HG03342 (cell line): Measurements from ENCODE around the gene TNRC18.
"Not testable (repeated sequence)": the region's sequence is repeated elsewhere in the genome, so short reads cannot be mapped to it uniquely, and the experiment has no call there.

Experiments
- ATAC-seq: cut with Tn5 transposase; IDR thresholded peaks from one replicate; pipeline ENCODE4 v1.9.1; 2021; ENCODE audit warnings: mild to moderate bottlenecking, moderate library complexity; ENCODE audit not compliant: unreplicated experiment

Gene TNRC18

DNA sequence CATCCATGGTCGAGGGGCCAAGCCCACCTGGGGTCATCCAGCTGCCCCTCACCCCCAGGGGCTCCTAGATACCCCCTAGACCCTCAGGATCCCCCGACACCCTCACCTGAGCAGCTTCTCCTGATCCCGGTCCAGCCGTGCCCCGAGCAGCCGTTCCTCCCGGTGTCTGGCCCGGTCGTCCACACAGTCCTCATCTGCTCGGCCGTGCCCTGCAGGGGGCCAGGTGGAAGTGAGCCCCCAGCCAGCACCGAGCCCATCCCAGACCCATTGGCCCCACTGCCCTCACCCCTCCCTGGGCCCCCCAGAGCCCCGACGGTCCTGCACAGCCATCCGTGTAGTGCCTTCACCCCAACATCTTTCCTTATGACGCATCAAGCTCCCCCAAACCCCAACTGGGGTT lies 45.8 kb downstream of the TNRC18 start:
- ATAC-seq = no peak

DNA sequence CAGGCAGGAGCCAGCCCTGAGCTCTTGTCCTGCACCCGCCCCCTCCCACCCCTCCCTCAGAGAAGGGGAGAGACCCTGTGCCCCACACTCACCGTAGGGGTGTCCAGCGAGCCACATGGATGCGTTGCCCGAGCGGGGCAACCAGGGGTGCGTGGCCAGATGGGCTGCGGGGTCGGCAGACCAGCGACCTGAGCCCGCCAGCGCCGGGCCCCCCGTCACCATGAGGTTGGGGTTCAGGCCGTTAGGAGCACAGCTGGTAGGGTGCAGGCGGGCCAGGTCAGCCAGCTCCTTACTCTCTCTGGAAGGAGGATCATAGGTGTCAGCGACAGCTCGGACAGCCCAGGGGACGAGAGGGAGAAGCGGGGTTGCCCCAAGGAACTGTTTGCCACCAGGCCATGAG lies 46.4 kb downstream of the TNRC18 start:
- ATAC-seq = no peak

DNA sequence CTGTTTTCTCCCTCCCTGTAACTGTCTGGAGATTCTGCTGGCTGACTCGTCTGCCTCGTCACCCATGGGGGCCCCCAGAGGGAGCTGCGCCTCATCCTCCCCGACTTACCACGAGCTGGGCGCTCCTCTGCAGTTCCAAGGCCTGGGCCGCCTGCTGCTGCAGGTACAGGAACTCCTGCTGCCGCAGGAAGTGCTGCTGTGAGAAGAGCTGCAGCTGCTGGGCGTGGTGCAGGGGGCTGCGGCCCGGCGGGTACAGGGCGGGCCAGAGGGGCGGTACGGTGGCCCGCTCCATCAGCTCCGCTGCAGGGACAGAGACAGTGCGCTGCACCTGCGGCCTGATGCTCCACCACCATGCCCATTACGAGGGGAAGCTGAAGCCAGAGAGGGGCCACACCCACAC lies 47.7 kb downstream of the TNRC18 start:
- ATAC-seq = no peak

DNA sequence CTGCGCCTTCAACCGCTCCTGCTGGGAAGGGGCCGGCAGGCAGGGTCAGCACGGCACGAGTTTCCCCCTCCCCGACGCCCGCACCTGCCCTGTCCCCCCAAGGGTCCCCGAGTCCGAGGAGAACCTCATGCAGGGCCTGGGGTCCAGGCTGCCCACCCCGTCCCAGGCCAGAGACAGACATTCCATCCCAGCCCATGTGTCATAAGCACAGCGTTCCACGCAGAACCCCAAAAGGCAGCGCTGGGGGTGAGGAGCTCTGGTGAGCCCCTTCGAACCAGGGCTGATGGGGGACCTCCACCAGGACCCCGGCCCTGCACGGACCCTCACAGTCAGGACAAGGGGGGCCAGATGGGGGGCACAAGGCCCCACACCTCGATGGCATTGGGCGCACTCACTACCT lies 49.2 kb downstream of the TNRC18 start:
- ATAC-seq = no peak

DNA sequence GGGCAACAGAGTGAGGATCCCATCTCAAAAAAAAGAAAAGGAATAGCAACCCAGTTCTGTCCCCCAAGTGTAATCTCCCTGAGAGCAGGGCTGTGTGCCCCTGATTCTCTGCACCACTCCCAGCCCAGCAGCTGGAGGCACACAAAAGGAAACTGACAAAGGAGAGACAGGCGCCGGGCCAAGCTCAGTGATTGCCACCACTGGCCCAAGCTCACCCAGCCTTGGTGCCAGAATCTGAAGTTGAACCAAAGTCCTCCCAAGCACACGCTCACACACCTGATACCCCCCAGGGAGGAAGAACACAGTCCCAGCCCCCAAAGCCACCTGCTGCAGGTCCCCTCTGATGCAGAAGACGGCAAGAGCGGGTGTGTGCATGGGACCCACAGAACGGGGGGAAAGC lies 50.3 kb downstream of the TNRC18 start:
- no peak for ATAC-seq

DNA sequence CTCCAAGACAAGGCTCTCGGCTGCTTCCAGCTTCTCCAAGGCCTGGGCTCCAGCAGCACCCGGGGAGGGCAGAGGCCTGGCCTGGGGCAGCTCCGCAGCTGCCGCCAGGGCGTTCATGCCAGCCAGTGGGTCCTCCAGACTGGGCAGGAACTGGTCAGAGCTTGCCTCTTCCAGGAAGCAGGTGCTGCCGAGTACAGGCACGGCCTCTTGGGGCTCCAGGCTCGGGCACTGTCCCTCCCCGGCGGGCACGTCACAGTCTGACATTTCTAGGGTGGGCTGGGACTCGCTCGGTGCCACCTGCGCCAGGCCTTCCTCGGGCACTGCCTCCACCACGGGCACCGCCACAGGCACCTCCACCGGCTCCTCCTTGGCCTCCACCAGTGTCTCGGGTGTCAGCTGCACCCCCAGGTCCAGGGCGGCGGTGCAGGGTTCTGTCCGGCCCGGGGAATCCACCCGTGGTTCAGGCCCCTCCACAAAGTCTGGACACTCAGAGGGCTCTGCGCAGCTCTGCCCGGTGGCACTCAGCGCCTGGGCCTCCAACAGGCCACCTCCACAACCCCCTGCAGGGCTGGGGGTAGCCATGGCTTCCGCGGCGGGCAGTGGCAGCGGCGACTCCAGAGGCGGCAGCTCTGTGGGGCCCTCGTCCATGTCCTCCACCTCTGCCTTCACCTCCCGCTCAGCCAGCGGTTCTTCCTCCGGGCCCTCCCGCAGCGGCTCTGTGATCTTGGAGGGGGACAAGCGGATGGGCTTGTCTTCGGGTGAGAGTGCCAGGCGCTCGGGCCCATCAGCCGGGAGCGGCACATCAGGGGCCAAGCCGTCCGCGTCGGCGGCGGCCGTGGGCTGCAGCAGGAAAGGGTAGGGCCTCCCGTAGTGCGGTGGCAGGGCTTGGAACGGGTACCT lies 52.9 kb downstream of the TNRC18 start:
- ATAC-seq = no peak

DNA sequence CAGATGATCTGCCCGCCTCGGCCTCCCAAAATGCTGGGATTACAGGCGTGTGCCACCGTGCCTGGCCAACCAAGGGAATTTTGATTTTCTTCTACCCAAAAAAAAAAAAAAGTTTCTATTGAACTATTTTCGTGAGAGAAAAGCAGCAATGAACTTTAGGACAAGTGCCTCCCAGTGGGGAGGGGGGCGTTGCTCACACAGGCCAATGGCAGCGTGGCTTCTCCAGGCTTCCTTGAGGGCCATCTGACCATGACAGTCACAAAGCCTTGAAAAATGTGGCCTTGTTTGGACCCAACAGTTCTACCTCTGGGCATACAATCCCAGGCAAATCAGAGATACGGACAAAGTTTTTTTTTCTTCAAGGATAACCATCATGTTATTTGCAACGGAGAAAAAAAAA lies 56.0 kb downstream of the TNRC18 start:
- ATAC-seq = no peak

DNA sequence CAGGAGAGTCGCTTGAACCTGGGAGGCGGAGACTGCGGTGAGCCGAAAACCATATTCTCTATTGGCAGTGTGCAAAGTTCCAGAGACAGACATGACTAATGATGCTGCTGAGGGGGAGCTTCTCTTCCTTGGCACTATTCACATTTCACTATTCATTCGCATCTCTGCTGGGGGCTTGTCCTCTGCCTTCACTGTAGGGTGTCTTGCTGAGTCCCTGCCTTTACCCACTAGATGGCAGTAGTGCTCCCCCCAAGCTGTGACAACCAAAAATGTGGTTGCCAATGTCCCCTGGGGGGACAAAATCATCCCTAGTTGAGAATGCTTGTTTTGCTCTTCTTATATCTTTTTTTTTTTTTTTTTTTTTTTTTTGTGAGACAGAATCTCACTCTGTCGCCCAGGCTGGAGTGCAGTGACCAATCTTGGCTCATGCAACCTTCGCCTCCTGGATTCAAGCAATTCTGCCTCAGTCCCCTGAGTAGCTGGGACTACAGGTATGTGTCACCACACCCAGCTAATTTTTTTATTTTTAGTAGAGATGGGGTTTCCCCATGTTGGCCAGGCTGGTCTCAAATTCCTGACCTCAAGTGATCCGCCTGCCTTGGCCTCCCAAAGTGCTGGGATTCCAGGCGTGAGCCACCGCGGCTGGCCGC lies 57.5 kb downstream of the TNRC18 start:
- ATAC-seq = peak; percentile 78

DNA sequence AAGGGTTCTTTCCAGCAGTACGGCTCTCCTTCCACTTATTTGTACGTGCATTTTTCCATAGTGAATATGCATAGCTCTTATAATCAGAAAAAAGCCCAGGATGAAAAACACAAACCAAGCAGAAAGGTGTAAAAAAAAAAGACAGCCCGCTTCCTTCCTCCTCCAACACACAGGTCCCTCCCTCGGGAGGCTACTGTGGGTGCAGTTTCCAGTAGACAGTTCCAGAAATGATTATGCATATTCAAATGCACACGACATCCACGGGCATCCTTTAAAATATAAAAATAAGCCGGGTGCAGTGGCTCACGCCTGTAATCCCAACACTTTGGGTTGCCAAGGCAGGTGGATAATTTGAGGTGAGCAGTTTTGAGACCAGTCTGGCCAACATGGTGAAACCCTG lies 59.9 kb downstream of the TNRC18 start:
- no peak for ATAC-seq

DNA sequence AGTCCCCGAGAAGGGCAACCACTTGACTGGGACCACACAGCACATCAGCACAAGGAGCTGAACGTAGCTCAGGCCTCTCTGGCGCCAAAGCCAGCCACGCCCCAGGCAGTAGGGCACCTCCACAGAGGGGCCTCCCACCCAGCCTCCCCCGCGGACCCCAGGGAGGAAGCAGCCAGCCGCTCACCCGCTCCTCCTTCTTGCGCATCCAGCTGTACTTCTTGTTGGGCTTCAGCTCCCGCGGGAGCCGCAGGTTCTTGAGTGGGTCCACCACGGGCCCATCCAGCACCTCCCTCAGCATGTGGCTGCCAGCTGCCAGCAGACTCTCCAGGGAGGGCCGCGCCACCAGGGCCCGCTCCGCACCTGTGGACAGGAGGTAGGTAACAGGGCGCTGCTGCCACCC lies 61.2 kb downstream of the TNRC18 start:
- no peak for ATAC-seq

DNA sequence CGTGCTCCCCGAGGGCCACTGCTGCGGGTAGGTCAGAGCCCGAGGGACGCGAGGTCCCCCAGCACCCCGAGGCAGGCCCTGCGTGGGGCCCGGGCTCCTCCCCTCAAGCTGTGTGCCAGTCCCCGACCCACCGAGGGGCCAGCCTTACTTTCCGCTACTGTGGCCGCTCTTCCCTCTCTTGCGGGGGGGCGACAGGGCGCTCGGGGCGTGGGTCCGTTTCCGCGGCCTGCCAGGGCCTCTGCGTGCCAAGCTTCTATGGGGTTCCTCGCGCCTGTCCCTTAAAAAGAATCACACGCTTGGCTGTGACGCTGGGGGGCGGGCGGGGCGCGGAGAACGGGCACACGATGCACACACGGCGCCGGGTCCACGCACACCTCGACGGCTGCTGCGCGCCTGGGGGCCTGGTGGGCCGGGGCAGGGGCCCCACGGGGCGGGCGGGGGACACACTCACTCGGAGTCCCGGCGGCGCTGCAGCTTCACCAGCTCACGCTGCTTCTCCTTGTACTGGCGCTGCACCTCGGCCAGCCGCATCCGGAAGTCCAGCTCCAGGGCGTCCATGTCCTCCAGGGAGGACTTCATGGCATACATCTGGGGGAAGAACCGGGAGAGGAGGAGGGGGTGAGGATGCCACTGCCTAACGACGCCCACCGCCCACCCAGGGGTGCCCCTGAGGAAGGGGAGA lies 62.0 kb downstream of the TNRC18 start:
- no peak for ATAC-seq

DNA sequence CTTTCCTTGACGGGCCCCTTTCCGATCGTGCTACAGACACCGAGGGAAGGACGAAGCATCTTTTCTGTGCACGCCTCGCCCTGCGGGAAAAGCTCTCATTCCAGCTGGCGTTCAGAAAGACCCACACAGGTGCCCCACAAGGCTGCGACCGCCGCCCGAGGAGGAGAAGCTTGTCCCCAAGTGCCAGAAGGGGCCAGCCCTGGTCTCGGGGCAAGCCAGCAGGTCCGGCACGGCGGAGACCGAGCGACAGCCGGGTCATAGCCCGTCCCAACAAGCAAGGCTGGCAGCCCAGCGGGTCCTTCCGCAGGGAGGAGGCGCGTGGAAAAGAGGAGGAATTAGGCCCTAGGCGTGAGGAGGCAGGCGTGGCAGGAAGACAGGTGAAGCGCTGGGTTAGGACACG lies 62.7 kb downstream of the TNRC18 start:
- no peak for ATAC-seq

DNA sequence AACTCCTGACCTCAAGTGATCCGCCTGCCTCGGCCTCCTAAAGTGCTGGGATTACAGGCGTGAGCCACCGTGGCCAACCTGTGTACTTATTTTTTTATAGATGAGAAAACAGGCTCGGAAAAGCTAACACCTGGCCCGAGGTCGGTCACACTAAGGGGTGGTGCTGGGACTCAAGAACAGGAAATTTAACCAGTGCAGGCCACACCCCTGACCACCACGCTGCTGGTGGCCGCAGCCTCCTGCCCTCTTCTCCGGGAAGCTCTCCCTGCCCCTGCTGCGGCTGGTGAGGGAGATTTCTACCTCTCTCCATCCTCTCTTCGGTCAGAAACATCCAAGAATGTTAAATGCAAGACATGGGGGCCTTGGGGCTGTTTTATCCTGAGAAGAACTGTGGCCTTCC lies 63.2 kb downstream of the TNRC18 start:
- no peak for ATAC-seq

DNA sequence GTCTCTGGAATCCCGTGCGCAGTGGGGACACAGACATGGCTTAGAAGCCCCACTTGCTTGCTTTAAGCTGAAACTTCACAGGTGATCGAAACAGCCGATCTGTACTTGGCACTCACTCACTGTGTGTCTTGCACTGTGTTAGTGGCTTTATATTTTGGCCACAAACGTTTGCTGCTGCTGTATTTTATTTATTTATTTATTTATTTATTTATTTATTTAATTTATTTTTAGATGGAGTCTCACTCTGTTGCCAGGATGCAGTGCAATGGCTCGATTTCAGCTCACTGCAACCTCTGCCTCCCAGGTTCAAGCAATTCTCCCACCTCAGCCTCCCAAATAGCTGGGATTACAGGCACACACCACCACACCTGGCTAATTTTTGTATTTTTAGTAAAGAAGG lies 63.6 kb downstream of the TNRC18 start:
- ATAC-seq = not testable (repeated sequence)

DNA sequence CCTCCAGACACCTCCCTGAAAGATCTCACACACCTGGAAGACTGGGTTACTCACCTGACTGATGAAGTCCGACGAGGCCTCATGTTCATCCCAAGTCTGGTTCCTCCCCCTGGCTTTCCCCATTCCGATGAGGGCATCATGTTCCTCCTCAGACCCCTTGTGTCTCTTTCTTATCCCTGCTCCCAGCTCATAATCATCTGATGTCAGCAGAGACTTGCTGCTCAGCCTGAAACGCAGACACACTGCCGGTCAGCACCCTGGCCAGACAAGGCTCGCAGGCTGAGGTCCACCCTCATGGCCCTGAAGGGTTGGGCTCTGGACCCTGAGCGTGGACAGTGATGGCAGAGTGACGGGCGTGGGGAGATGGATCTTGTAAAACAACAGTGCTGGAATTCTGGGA lies 64.3 kb downstream of the TNRC18 start:
- no peak for ATAC-seq

DNA sequence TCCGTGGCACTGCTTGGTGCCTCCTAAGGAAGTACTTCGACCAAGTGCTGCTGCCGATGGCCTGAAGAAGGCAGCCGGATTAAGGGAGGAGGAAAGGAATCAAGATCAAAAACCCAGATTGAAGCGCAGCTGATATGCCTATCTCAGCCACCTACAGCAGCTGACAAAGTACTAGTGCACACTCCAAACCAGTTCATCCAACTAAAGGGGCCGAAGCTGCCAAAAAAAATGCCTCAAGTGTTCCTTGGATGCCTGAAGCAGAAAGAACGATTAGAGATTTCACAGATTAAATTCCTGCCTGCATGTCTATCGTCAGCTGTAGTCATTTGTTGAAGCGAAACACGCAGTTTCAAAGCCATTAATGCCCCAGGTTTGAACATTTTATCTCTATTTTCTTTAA lies 65.7 kb downstream of the TNRC18 start:
- no peak for ATAC-seq

DNA sequence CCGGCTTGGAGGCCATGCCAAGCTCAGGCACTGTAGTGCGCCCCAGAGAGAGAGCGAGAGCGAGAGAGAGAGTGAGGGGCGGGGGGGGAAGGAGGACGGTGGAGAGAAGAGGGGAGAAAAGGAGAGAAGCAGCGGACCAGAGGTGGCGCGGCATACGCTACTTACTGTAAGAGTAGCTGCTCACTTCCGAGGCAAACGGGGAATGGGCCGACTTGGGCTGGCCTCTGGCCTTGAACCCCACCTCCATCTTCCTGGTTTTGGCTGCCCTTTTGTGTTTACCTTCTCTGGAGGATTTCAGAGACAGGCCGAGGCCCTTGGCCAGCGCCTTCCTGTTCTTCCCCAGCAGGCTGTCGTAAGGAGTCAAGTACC lies 66.9 kb downstream of the TNRC18 start:
- no peak for ATAC-seq

DNA sequence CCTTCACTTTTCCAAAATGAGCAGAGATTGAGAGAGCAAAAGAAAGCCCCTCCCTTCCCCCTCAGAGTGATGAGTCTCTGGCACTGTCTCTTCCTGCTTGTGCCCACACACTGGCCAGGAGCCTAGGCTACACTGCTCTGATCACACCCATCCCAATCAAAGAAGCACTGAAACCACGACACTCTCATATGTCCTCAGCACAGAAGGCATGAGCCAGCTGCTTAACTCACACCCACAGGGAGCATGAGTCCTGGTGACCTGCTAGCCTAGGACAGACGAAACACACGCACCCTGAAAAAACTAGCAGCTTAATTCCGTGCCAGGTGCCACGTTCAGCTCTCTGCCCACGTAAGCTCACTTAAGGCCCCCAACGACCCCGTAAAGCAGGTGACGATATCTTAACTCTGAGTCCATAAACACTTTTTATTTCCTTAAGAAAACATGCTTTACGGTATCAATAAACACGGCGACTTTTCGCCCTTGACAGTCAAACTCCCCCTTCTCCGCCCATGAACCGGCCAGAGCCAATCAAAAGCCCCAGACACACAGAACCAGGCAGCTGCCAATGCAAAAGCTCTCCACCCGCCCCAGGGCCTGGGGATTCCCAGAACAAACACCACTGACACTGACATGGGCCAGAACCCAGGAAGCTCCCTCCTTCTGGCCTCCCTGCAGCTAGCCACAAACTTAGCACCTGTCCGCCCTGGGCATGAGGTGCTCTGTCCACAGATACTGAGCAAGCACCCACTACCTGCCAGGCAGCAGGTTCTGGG lies 69.0 kb downstream of the TNRC18 start:
- no peak for ATAC-seq

DNA sequence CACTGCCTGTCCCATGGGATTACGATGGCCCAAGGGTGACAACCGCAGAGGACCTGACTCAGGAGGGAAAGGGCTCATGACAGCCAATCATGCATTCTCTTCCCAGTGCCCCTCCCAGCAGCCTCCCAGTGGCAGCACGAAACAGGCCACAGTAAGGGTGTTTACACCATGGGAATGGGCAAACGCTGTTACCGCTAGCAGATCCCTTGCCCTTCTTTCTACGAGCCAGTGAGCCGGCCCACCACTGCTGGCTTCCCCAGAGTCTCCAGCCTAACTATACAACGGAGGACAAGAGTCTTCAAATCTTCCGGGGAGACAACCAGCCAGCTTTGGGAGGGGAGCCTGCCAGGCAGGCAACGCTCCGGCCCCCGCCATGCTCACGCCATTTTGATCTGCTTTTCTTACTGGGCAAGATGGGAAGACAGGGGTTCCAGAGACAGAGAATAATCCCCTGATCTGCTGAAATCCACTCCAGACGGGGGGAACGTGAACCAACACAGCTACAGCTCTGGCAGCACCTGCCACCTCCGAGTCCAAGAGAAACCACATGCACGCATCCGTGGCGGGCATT lies 71.1 kb downstream of the TNRC18 start:
- ATAC-seq = no peak

DNA sequence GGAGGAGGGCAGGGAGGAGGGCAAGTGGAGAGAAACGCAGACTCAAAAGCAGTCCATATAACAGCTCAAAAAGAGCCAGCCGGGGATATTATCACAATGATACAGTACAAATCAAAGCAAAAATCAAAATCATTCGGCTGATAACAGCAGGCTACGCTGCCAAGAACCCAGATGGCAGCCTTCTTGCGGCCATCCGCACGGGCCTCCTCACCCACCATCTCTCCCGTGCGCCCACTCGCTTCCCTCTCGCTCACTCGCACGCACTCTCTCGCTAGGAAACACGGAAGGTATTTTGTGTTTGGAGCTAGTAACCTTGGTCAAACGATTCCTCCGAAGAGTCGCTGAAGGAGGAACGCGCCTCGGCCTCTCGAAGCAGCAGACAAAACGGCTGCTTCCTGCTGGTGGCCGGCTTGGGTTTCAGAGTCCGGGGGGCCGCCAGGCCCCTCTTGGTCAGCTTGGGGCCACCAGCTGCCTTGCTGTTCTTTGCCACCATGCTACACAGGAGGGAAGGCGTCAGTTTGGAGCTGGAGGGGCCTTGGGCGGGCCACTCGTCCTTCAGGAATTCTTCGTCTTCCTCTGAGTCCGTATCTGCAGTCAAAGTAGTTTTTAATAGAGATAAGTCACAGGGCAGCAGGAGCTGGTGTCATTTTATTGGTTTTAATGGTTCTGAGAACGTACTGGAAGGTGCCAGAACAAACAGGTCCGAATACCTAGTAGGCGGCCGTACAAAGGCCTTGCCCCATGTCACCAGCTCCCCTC lies 71.9 kb downstream of the TNRC18 start:
- no peak for ATAC-seq
